Psoas muscle (tissue), 8 donors: ENCODE data around the gene ACOX3. TPM values are rescaled to one million over a fixed set of nuclear protein-coding genes. Genes with fewer than 3 reads are reported as not detected.

Source experiments
- ATAC-seq, 4 donors: fragments of 200-7000 bp; cut with Tn5 transposase; one replicate each; pipeline ENCODE4 v1.9.1; 2020; ENCODE audit warnings: moderate library complexity in 3 of 4, mild to moderate bottlenecking in 2 of 4
- DNase-seq, 2 donors: peaks; one replicate each; pipeline ENCODE4 v3.0.0-alpha.2; 2020
- H3K27ac ChIP-seq: fragments of 200-600 bp; one replicate; pipeline ENCODE4 v1.8.0; 2022
- H3K27me3 ChIP-seq, 3 donors: fragments of 200-600 bp in 1 of 3; one replicate each; pipeline versions ENCODE4 v1.6.1 to v1.8.0; 2013 to 2022; ENCODE audit warnings: low read length in 2 of 3, mild to moderate bottlenecking in 2 of 3, moderate library complexity in 1 of 3; ENCODE audit not compliant: insufficient read depth in 3 of 3
- H3K36me3 ChIP-seq, 2 donors: fragments of 200-600 bp in 1 of 2; one replicate each; pipeline versions ENCODE4 v1.6.1 to v1.8.0; 2013 to 2022; ENCODE audit warnings: low read depth in 1 of 2, mild to moderate bottlenecking in 1 of 2, moderate library complexity in 1 of 2; ENCODE audit not compliant: insufficient read depth in 1 of 2
- H3K4me1 ChIP-seq: fragments of 200-600 bp; one replicate; pipeline ENCODE4 v1.8.0; 2022
- H3K4me3 ChIP-seq: fragments of 200-600 bp; one replicate; pipeline ENCODE4 v1.8.0; 2022; ENCODE audit warnings: mild to moderate bottlenecking
- H3K9me3 ChIP-seq: fragments of 200-600 bp; one replicate; pipeline ENCODE4 v1.8.0; 2022
- WGBS, 3 donors: extraction: QIAGEN DNeasy Blood & Tissue Kit; methylation state at CpG; one replicate each; pipeline versions ENCODE4 v1.1.6 to v1.1.7; 2013; 5-methylcytosine and 5-hydroxymethylcytosine counted together
- intact Hi-C, 2 donors: fragments of 100-400 bp; cut with DNase I; formaldehyde crosslinking; loops; one replicate each; pipeline versions ENCODE4 v1.11.0 to v1.14.2; 2022
- polyA plus RNA-seq, 3 donors: library from polyadenylated mRNA; stranded (reverse); fragments of 200-250 nt; gene quantifications; one replicate each; pipeline ENCODE4 v1.2.3, GENCODE V29; 2013
- total RNA-seq, 4 donors: library from RNA; stranded (reverse); fragmentation: NEBNext Ultra II Directional in 2 of 4; extraction: Animal tissue kit (Norgen Biotek cat#: 25700) in 2 of 4; gene quantifications; one replicate each; pipeline versions ENCODE4 v1.2.1 to v1.2.4, GENCODE V29; 2021 to 2023
- TF ChIP-seq, protein P1 (sequence below): fragments of 200-600 bp; IDR thresholded peaks from one replicate; pipeline ENCODE4 v1.8.0; 2022; ENCODE audit warnings: antibody characterized with exemption
- donor health status: healthy with polysubstance abuse.
- donor health status: DM: no; HTN: no; CAD: no; lungs with moderate emphysema.
- donor health status: Bipolar disorder and iron deficiency.
- donor health status: healthy.
- donor health status: DM: yes; HTN: yes; CAD: no.
- donor health status: DM: no; HTN: no; CAD: no.
- donor health status: DM: no; HTN: no; CAD: no.
- donor health status: DM: yes; HTN: yes; CAD: no.

ACOX3 gene
- total and polyA plus RNA-seq, 7 donors, result 5.6 to 18.8 (median 10.8) TPM

DNA sequence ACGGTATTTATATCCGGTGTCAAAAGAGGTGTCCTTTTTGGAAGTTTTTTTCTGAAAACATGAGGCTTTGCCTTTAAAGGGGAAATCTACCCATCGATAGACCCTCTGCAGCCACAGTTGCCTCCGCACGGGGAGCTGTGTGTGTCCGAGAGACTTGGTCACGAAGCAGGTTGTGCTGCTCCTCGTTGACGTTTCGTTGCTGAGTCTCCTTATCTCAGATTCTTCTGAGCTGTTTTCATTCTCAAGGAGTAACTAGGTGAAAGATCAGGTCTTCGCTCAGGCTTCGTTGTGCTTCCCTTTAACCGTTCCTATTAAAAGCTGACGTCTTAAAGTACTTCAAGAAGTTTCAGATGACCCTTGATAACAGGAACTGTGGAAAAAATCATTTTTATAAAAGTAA lies 23.9 kb upstream of the ACOX3 start:
- intact Hi-C loops, result loop anchor here in 1 of 2 donors (10.0 kb wide), 1 partner anchor 130 kb away; the partner anchor contains the start of gene CPZ
- H3K4me3 ChIP-seq, result no peak overlapping the region
- ATAC-seq (no peak), DNase-seq (no peak)
- no peaks in the 10 kb centered on the region for H3K9me3 ChIP-seq
- no peaks in the 10 kb centered on the region for H3K27me3 ChIP-seq
- 93 to 95% (median 93%) methylated on average over 14 of the region's 14 CpGs for WGBS, 3 donors
- H3K36me3 ChIP-seq, result peaks cover 0 to 91% of the 10 kb centered on the region in 2 donors
- TF ChIP-seq, protein P1, sequence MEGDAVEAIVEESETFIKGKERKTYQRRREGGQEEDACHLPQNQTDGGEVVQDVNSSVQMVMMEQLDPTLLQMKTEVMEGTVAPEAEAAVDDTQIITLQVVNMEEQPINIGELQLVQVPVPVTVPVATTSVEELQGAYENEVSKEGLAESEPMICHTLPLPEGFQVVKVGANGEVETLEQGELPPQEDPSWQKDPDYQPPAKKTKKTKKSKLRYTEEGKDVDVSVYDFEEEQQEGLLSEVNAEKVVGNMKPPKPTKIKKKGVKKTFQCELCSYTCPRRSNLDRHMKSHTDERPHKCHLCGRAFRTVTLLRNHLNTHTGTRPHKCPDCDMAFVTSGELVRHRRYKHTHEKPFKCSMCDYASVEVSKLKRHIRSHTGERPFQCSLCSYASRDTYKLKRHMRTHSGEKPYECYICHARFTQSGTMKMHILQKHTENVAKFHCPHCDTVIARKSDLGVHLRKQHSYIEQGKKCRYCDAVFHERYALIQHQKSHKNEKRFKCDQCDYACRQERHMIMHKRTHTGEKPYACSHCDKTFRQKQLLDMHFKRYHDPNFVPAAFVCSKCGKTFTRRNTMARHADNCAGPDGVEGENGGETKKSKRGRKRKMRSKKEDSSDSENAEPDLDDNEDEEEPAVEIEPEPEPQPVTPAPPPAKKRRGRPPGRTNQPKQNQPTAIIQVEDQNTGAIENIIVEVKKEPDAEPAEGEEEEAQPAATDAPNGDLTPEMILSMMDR, result no peak
- H3K4me1 ChIP-seq, result no peaks in the 10 kb centered on the region
- no peak overlapping the region for H3K27ac ChIP-seq

DNA sequence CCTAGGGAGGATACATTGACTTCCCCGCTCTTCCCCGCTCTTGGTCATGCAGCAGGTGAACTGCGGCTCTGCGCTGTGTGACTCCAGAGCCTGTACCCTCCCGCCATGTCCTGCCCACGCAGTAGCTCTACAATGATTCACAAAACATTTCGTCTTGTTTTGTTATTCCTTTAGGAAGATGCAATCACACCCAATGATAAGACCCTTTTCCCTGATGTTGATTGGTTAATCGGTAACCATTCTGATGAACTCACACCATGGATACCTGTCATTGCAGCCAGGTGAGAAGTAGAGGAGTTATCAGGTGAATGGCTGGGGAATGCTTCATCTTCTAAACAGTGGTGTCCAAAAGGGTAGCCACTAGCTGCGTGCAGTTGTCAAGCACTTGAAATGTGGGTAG lies 23.3 kb upstream of the ACOX3 start:
- Histone ChIP-seq H3K4me3 (no peak overlapping the region), H3K4me1 (no peaks in the 10 kb centered on the region), H3K27ac (no peak overlapping the region), H3K9me3 (no peaks in the 10 kb centered on the region), H3K27me3 (no peaks in the 10 kb centered on the region), H3K36me3 (peaks cover 0 to 91% of the 10 kb centered on the region in 2 donors)
- no peak for ATAC-seq
- intact Hi-C loops, result loop anchor here in 1 of 2 donors (10.0 kb wide), 1 partner anchor 131 kb away; the partner anchor contains the start of gene CPZ
- TF ChIP-seq, protein P1, result no peak
- WGBS, 3 donors, result 94 to 96% (median 95%) methylated on average over 9 of the region's 9 CpGs
- no peak for DNase-seq

- H3K27ac ChIP-seq, result no peak overlapping the region
Measured at GRCh38 chr4:8461616-8462015, 21.1 kb upstream of the ACOX3 start.

DNA sequence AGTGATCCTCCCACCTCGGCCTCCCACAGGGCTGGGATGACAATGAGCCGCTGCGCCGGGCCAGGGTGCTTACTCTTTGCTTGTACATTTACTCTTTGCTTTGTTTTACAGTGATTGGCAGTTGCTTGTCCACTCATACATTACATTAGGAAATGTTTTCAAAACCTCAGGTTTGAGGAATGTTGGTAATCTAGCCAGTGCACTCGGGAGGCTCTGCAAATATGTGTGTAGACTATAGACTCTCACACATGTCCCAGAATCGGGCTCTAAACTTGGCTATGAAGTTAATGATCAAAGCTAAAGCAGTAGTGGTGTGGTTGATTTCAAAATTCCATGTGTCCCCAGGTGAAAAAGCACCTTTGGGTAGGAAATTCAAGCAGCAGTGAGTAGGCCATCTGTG lies 20.6 kb upstream of the ACOX3 start:
- intact Hi-C loops, result loop anchor here in 1 of 2 donors (10.0 kb wide), 1 partner anchor 134 kb away; the partner anchor contains the start of gene CPZ
- Histone ChIP-seq H3K4me1 (no peaks in the 10 kb centered on the region), H3K27me3 (no peaks in the 10 kb centered on the region), H3K9me3 (no peaks in the 10 kb centered on the region), H3K27ac (no peak overlapping the region), H3K36me3 (peaks cover 4 to 91% of the 10 kb centered on the region in 2 donors), H3K4me3 (no peak overlapping the region)
- WGBS, 3 donors, result 95 to 96% (median 96%) methylated on average over 6 of the region's 6 CpGs
- DNase-seq, result no peak
- no peak for ATAC-seq
- TF ChIP-seq, protein P1, result no peak

More at GRCh38 chr4:8461616-8462015, 21.1 kb upstream of the ACOX3 start:
- DNase-seq, result no peak
- intact Hi-C loops, result loop anchor here in 1 of 2 donors (10.0 kb wide), 1 partner anchor 133 kb away; the partner anchor contains the start of gene CPZ
- no peaks in the 10 kb centered on the region for H3K9me3 ChIP-seq
- H3K36me3 ChIP-seq, result peaks cover 4 to 91% of the 10 kb centered on the region in 2 donors
- no peak overlapping the region for H3K4me3 ChIP-seq
- H3K4me1 ChIP-seq, result no peaks in the 10 kb centered on the region
- no peaks in the 10 kb centered on the region for H3K27me3 ChIP-seq
- no peak for ATAC-seq
- TF ChIP-seq, protein P1, result no peak
- WGBS, 3 donors, result 92 to 94% (median 93%) methylated on average over 6 of the region's 6 CpGs
